ENCODE measurements around the gene C5orf15. TPM values are rescaled to one million over a fixed set of nuclear protein-coding genes. Genes with fewer than 3 reads are reported as not detected.

C5orf15 gene
- total and polyA plus RNA-seq, 8 donors = 6.4 to 35.4 (median 10.7) TPM

GRCh38 chr5:133990396-133990795 is 22.0 kb upstream of the C5orf15 start:
- no peaks in the 10 kb centered on the region for H3K9me3 ChIP-seq
- no peak for FAIRE-seq
- H3K4me3 ChIP-seq = no peak overlapping the region
- peaks cover 17 to 33% (median 29%) of the 10 kb centered on the region in 3 donors for H3K4me1 ChIP-seq
- DNase-seq = no peak
- H3K27ac ChIP-seq = no peak overlapping the region
- H3K36me3 ChIP-seq = peaks cover 0 to 20% (median 8%) of the 10 kb centered on the region in 3 donors
- no peak for ATAC-seq
- 72 to 75% methylated on average over 6 of the region's 6 CpGs for WGBS, 2 donors
- intact Hi-C loops (cut with DNase I) = no loop called here
- no peak for TF ChIP-seq CTCF (IDR thresholded peaks at IDR 0.05)
- no peaks in the 10 kb centered on the region for H3K27me3 ChIP-seq

DNA sequence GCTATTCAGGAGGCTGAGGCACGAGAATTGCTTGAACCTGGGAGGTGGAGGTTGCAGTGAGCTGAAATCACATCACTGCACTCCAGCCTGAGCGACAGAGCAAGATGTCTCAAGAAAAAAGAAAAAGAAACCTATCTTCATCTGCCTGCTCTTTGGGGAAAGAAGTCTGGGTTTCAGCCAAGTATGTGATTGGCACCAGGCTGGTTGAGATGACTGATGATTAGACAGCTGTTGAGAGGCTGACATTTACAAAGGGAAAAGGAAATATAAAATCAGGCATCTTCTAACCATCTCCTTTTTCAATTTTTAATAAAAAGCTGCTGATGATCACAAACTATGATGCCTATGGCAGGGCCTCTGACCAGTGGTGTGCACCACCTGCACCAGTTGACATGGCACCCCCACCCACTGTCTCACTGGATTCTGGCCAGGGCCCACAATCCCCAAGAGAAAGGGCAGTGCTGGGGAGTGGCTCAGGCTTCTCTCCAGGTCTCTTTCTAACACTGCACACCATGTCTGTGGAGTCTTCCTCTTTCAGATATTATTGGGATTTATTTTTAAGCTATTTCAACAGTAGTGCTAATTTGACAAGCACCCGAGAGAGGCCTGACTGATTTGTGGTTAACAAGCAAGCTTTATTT is 17.2 kb upstream of the C5orf15 start:
- DNase-seq (no peak), FAIRE-seq (no peak), ATAC-seq (no peak)
- Histone ChIP-seq H3K9me3 (no peaks in the 10 kb centered on the region), H3K27ac (no peak overlapping the region), H3K4me1 (no peaks in the 10 kb centered on the region), H3K36me3 (peaks cover 0 to 17% (median 8%) of the 10 kb centered on the region in 3 donors), H3K4me3 (no peak overlapping the region), H3K27me3 (no peaks in the 10 kb centered on the region)
- WGBS, 2 donors = 94% methylated on average over 3 of the region's 3 CpGs
- no peak for TF ChIP-seq CTCF (IDR thresholded peaks at IDR 0.05)
- intact Hi-C loops (cut with DNase I) = no loop called here

DNA sequence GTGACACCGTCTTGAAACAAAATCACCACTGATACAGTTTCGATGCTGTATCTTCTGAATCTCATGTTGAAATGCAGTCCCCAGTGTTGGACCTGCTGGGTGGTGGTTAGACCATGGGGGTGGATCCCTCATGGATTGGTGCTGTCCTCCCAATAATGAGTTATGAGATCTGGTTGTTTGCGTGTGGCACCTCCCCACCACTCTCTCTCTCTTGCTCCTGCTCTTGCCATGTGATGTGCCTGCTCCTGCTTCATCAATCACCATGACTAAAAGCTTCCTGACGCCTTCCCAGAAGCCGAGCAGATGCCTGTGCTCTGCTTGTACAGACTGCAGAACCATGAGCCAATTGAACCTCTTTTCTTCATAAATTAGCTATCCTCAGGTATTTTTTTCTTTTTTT is 15.2 kb upstream of the C5orf15 start:
- H3K27ac ChIP-seq = no peak overlapping the region
- WGBS, 2 donors = 88% methylated on average over 5 of the region's 5 CpGs
- ATAC-seq = no peak
- no peak for TF ChIP-seq CTCF (IDR thresholded peaks at IDR 0.05)
- peaks cover 0 to 6% (median 3%) of the 10 kb centered on the region in 3 donors for H3K36me3 ChIP-seq
- no peak for DNase-seq
- no peak overlapping the region for H3K4me3 ChIP-seq
- H3K9me3 ChIP-seq = no peaks in the 10 kb centered on the region
- no peak for FAIRE-seq
- intact Hi-C loops (cut with DNase I) = no loop called here
- H3K27me3 ChIP-seq = no peaks in the 10 kb centered on the region
- no peaks in the 10 kb centered on the region for H3K4me1 ChIP-seq

- ATAC-seq = no peak
- DNase-seq = no peak
- no peaks in the 10 kb centered on the region for H3K27me3 ChIP-seq
- H3K27ac ChIP-seq = no peak overlapping the region
- intact Hi-C loops (cut with DNase I) = no loop called here
- 53 to 64% methylated on average over 1 of the region's 1 CpG for WGBS, 2 donors
- no peaks in the 10 kb centered on the region for H3K4me1 ChIP-seq
- no peak overlapping the region for H3K4me3 ChIP-seq
- H3K9me3 ChIP-seq = no peaks in the 10 kb centered on the region
- TF ChIP-seq CTCF (IDR thresholded peaks at IDR 0.05) = no peak
- FAIRE-seq = no peak
- H3K36me3 ChIP-seq = peaks cover 0 to 4% (median 0%) of the 10 kb centered on the region in 3 donors
Measured at GRCh38 chr5:133981714-133982113, 13.3 kb upstream of the C5orf15 start.

DNA sequence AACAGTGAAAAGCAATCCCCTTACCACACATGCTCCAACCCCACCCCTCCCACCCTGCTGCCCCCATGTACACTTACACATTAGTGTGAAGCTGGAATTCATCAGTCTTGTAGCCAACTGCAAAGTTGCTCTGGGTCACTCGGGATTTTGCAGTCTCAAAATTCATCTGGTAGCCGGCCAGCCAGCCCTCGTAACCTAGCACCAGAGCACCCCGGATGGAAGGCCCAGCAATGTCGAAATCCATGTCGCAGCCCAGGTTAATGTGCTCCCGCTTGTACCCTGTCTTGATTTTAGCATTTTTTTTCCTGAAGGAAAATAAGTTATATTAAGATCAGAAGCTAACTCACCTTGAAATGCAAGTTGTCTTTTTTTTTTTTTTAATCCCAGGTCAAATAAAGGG is 12.2 kb upstream of the C5orf15 start:
- WGBS, 2 donors = 82 to 88% methylated on average over 7 of the region's 7 CpGs
- H3K4me3 ChIP-seq = no peak overlapping the region
- H3K9me3 ChIP-seq = no peaks in the 10 kb centered on the region
- H3K36me3 ChIP-seq = peaks cover 0 to 6% (median 0%) of the 10 kb centered on the region in 3 donors
- FAIRE-seq (no peak), ATAC-seq (no peak), DNase-seq (no peak)
- no peaks in the 10 kb centered on the region for H3K4me1 ChIP-seq
- intact Hi-C loops (cut with DNase I) = no loop called here
- TF ChIP-seq CTCF (IDR thresholded peaks at IDR 0.05) = no peak
- no peak overlapping the region for H3K27ac ChIP-seq
- no peaks in the 10 kb centered on the region for H3K27me3 ChIP-seq

Measured in pancreas (tissue), 10 donors.